Small intestine (tissue), 7 donors: ENCODE results near the gene STX1B. TPM values are rescaled to one million over a fixed set of nuclear protein-coding genes. Genes with fewer than 3 reads are reported as not detected.

Experiments used
- DNase-seq, 2 donors: peaks; one replicate each; pipeline versions ENCODE4 v3.0.0 to v3.0.0-alpha.2; 2013
- FAIRE-seq: peaks from 2 replicates; lab custom pipeline; 2012; peaks lifted over from hg19 to GRCh38; lab: Jason Lieb, UNC
- H3K27ac ChIP-seq, 3 donors: one replicate each; pipeline ENCODE4 v1.5.1; 2013; ENCODE audit warnings: low read length in 2 of 3, mild to moderate bottlenecking in 2 of 3, control low read depth in 1 of 3, inconsistent platforms in 1 of 3, low read depth in 1 of 3, moderate library complexity in 1 of 3
- H3K27me3 ChIP-seq, 3 donors: one replicate each; pipeline ENCODE4 v1.6.1; 2013; ENCODE audit warnings: low read length in 3 of 3, inconsistent platforms in 1 of 3; ENCODE audit not compliant: control insufficient read depth in 3 of 3, insufficient read depth in 3 of 3
- H3K36me3 ChIP-seq, 3 donors: one replicate each; pipeline ENCODE4 v1.6.1; 2013; ENCODE audit warnings: low read length in 3 of 3, inconsistent platforms in 1 of 3, low read depth in 1 of 3, mild to moderate bottlenecking in 1 of 3, moderate library complexity in 1 of 3; ENCODE audit not compliant: control insufficient read depth in 3 of 3, insufficient read depth in 2 of 3
- H3K4me1 ChIP-seq, 3 donors: one replicate each; pipeline ENCODE4 v1.6.1; 2013; ENCODE audit warnings: low read length in 2 of 3, inconsistent platforms in 1 of 3, low read depth in 1 of 3, mild to moderate bottlenecking in 1 of 3, moderate library complexity in 1 of 3; ENCODE audit not compliant: control insufficient read depth in 3 of 3, insufficient read depth in 2 of 3
- H3K4me3 ChIP-seq, 3 donors: one replicate each; pipeline ENCODE4 v1.5.1; 2013; ENCODE audit warnings: low read length in 3 of 3, control low read depth in 1 of 3, inconsistent platforms in 1 of 3, low read depth in 1 of 3, mild to moderate bottlenecking in 1 of 3, moderate library complexity in 1 of 3
- H3K9me3 ChIP-seq, 2 donors: one replicate each; pipeline ENCODE4 v1.6.1; 2013; ENCODE audit warnings: low read depth in 1 of 2, low read length in 1 of 2; ENCODE audit not compliant: control insufficient read depth in 2 of 2, insufficient read depth in 1 of 2
- WGBS, 3 donors: extraction: QIAGEN DNeasy Blood & Tissue Kit; methylation state at CpG; one replicate each; pipeline ENCODE4 v1.1.7; 2013; 5-methylcytosine and 5-hydroxymethylcytosine counted together
- polyA plus RNA-seq, 4 donors: library from polyadenylated mRNA; stranded (reverse) in 3 of 4; unstranded in 1 of 4; fragments of 200-250 nt in 3 of 4; fragments of 120-200 nt in 1 of 4; gene quantifications; one replicate each; pipeline versions ENCODE4 v1.2.1 to v1.2.3, GENCODE V29; 2013
- donor health status: healthy with polysubstance abuse.
- donor health status: control.
- donor health status: control.
- donor health status: Bipolar disorder and iron deficiency.
- donor health status: healthy.

The STX1B gene
- polyA plus RNA-seq, 4 donors: 0.64 to 1.5 TPM; not detected in 2

DNA sequence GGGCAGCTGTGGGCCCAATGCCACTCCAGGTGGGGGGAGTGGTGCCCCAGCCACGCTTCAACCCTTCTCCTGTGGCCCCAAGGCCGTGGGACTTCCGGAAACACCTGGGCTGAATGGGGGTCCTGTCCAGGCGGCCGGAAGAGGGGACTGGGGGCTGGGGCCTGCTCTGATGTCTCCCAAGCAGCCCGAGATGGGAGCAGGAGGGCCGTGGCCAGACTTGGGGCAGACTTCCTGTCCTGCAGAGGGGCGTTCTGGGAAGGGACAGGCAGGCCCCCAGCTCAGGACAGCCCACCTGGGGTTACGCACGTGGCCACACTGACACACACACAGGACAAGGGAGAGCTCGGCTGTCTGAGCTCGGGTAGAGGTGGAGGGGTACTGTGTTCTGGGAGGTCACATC, 20.3 kb downstream of the STX1B start:
- Histone ChIP-seq H3K9me3 (no peaks in the 10 kb centered on the region), H3K4me3 (no peak overlapping the region), H3K36me3 (peaks cover 0 to 27% (median 0%) of the 10 kb centered on the region in 3 donors), H3K27ac (no peak overlapping the region), H3K27me3 (no peaks in the 10 kb centered on the region), H3K4me1 (peaks cover 0 to 8% (median 0%) of the 10 kb centered on the region in 3 donors)
- no peak for DNase-seq
- no peak for FAIRE-seq
- 76 to 77% (median 76%) methylated on average over 10 to 12 of the region's 12 CpGs for WGBS, 3 donors

DNA sequence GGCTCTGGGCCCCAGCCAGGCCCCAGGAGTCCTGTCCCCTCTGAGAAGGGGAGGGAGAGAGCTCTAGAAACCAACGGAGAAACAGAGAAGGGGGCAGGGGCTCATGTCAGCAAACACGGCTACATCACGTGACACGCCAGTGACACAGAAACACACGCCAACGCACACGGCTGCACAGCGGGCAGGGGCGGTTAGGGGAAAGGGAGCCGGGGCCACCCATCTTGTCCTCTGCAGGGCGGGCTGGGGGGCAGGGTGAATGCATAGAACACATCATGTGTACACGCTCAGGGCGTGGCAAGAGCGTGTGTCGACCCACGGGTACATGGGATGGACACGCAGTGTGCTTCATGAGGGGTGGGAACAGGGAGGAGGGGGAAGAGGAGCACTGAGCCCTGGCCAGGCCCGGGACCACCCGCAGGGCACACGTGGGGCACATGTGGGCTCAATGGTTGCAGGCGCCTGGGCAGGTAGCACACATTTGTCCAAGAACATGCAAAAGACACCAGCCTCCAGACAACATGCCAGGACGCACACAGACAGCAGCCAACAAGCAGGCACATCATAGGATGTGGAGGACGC, 20.9 kb downstream of the STX1B start:
- Histone ChIP-seq H3K27me3 (no peaks in the 10 kb centered on the region), H3K4me1 (peaks cover 0 to 8% (median 0%) of the 10 kb centered on the region in 3 donors), H3K4me3 (no peak overlapping the region), H3K9me3 (no peaks in the 10 kb centered on the region), H3K36me3 (peaks cover 0 to 30% (median 0%) of the 10 kb centered on the region in 3 donors), H3K27ac (no peak overlapping the region)
- WGBS, 3 donors: 67 to 84% (median 79%) methylated on average over 23 of the region's 23 CpGs
- FAIRE-seq (no peak), DNase-seq (no peak)

DNA sequence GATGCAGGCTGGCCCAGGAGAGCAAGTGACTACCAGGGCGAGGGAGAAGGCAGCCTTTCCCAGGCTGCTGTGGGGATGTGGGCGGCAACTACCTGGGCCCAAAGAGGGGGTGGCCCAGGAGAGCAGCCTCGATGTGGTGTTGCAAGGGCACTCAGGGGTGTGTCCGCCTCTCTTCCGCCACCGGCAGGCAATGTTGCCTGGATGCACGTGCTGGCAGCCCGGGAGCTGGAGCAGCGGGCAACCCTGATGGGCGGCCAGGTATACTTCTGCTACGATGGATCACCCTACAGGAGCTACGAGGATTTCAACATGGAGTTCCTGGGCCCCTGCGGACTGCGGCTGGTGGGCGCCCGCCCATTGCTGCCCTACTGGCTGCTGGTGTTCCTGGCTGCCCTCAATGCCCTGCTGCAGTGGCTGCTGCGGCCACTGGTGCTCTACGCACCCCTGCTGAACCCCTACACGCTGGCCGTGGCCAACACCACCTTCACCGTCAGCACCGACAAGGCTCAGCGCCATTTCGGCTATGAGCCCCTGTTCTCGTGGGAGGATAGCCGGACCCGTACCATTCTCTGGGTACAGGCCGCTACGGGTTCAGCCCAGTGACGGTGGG, 22.8 kb downstream of the STX1B start:
- WGBS, 3 donors: 91 to 94% (median 94%) methylated on average over 30 of the region's 30 CpGs
- Histone ChIP-seq H3K4me3 (no peak overlapping the region), H3K4me1 (peaks cover 0 to 8% (median 0%) of the 10 kb centered on the region in 3 donors), H3K9me3 (no peaks in the 10 kb centered on the region), H3K27ac (no peak overlapping the region), H3K36me3 (peaks cover 0 to 49% (median 7%) of the 10 kb centered on the region in 3 donors), H3K27me3 (no peaks in the 10 kb centered on the region)
- DNase-seq (no peak), FAIRE-seq (no peak)

DNA sequence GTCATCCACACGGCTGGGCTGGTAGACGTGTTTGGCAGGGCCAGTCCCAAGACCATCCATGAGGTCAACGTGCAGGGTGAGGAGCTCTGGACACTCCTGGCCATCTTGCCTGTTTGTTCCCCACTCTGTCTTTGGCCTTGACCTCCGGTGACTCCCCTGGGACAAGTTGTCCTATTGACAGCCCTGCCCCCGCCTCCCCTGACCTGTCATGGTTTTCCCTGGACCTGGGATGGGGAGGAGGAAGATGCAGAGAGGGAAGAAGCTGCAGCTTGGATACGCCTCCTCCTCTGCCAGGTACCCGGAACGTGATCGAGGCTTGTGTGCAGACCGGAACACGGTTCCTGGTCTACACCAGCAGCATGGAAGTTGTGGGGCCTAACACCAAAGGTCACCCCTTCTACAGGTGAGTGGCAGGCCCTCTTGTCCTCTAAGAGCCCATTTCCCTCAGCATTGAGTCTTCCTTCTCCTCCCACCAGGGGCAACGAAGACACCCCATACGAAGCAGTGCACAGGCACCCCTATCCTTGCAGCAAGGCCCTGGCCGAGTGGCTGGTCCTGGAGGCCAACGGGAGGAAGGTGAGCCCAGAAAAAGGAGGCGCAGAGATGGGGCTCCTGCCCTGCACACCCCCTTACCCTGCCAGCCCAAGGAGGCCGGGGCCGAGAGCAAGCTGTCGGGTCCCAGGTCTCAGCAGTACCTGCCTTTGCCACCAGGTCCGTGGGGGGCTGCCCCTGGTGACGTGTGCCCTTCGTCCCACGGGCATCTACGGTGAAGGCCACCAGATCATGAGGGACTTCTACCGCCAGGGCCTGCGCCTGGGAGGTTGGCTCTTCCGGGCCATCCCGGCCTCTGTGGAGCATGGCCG, 24.1 kb downstream of the STX1B start:
- DNase-seq (no peak), FAIRE-seq (no peak)
- peaks cover 0 to 60% (median 12%) of the 10 kb centered on the region in 3 donors for H3K36me3 ChIP-seq
- H3K27me3 ChIP-seq: no peaks in the 10 kb centered on the region
- H3K9me3 ChIP-seq: no peaks in the 10 kb centered on the region
- H3K27ac ChIP-seq: peak overlapping the region in 1 of 3 donors; percentile 84
- H3K4me1 ChIP-seq: peaks cover 0 to 8% (median 0%) of the 10 kb centered on the region in 3 donors
- no peak overlapping the region for H3K4me3 ChIP-seq
- 89 to 91% (median 89%) methylated on average over 28 to 29 of the region's 29 CpGs for WGBS, 3 donors

DNA sequence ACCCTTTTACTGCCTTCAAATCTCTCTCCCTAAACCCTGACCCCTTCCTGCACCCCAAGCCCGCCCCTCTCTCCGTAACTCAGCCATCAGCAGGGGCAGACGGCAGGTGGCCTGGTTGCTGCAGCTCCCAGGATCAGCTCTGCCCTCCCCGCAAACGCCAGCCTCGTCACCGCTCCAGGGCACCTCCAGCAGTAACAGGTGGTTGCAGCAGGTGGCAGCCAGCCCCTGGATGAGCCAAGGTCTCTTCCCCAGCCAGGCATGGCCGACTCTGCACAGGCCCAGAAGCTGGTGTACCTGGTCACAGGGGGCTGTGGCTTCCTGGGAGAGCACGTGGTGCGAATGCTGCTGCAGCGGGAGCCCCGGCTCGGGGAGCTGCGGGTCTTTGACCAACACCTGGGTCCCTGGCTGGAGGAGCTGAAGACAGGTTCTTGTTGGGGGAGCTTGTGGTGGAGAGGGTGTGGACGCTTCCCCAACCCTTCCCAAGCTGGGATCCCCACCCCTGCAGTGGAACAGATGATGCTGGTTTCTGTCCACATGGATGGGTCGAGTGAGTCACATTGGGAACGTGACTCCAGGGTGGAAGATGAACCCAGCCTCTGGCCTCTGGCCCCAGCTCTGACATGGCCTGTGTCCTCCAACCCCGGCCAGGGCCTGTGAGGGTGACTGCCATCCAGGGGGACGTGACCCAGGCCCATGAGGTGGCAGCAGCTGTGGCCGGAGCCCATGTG, 24.9 kb downstream of the STX1B start:
- H3K27me3 ChIP-seq: no peaks in the 10 kb centered on the region
- DNase-seq (peak; percentile 87), FAIRE-seq (no peak)
- H3K4me1 ChIP-seq: peaks cover 0 to 8% (median 0%) of the 10 kb centered on the region in 3 donors
- H3K9me3 ChIP-seq: no peaks in the 10 kb centered on the region
- peak overlapping the region; percentile 56 to 84 (median 83) for H3K27ac ChIP-seq
- peaks cover 0 to 68% (median 12%) of the 10 kb centered on the region in 3 donors for H3K36me3 ChIP-seq
- peak overlapping the region in 2 of 3 donors; percentile 40 to 61 for H3K4me3 ChIP-seq
- WGBS, 3 donors: 14 to 48% (median 43%) methylated on average over 17 to 20 of the region's 20 CpGs

DNA sequence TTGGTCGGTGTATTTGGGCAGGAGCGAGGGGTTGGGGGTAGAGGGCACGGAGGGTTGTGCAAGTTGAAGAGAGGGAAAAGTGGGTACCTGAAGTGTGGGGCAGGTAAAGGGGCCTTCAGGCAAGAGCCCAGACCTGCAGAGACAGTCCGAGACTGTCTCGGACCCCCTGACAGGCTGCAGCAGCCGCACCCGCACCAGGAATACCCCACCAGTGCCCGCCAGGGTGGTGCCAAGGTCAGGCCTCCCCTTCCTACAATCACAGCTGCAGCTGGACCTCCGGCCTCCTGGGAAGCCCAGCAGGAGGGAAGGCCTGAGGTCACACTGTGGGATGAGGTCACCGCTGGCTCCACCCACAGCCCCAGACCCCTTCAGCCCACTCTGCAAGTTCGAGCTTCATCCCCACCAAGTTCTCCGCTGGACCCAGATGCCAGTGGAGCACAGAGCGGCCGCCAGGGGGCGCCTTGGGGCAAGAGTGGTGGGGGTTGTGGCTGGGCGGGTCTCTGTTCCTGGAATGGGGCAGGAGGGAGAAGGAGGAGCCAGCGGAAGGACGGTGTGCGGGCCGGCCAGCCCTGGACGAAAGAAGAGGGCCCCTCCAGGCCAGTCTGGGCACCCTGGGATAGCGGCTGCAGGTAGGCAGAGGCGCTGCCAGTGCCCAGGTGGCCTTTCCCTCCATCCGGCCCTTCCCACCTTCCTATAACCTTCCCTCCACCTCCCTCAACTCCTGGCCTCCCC, 25.6 kb downstream of the STX1B start, which contains the start of gene HSD3B7:
Gene HSD3B7 (plus strand): TSS at position 539 of the 732 bp plus-strand sequence. CDS start 452 bp downstream, outside the sequence.
- DNase-seq (peak; percentile 85 to 91), FAIRE-seq (no peak)
- H3K4me3 ChIP-seq: peak within 1 kb of the TSS in 2 of 3 donors; percentile 40 to 61
- no peaks in the 10 kb centered on the region for H3K9me3 ChIP-seq
- no peaks in the 10 kb centered on the region for H3K27me3 ChIP-seq
- peak within 1 kb of the TSS; percentile 56 to 84 (median 83) for H3K27ac ChIP-seq
- WGBS, 3 donors: 25 to 36% (median 29%) methylated on average over 16 to 24 of the region's 24 CpGs
- H3K4me1 ChIP-seq: peaks cover 0 to 8% (median 0%) of the 10 kb centered on the region in 3 donors
- H3K36me3 ChIP-seq: peaks cover 5 to 75% (median 17%) of the 10 kb centered on the region in 3 donors

DNA sequence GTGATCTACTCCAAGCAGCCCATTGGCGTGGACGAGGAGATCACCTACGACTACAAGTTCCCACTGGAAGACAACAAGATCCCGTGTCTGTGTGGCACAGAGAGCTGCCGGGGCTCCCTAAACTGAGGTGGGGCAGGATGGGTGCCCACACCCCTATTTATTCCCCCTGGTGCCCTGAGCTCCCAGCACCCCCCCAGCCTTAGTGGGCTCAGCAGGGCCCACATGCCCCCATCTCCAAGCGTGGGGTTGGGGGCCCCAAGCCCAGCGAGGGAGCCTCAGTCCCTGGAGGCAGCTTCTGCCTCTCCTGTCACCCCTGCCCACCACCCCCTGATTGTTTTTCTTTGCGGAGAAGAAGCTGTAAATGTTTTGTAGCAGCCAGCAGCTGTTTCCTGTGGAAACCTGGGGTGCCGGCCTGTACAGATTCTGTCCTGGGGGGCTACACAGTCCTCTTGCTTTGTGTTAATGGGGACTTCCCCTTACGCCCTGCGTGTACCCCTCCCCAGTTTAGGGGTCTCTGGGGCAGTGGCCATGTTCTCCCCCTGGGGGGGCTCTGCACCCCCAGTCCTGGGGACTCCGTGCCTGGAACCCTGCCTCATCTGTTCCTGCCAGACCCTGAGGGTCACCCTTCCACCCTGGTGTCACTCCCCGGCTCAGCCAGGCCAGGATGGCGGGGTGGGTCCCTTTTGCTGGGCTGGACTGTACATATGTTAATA, 26.4 kb downstream of the STX1B start:
- 82 to 86% (median 83%) methylated on average over 14 of the region's 14 CpGs for WGBS, 3 donors
- H3K27me3 ChIP-seq: no peaks in the 10 kb centered on the region
- DNase-seq (no peak), FAIRE-seq (no peak)
- no peak overlapping the region for H3K27ac ChIP-seq
- H3K9me3 ChIP-seq: no peaks in the 10 kb centered on the region
- peaks cover 0 to 8% (median 0%) of the 10 kb centered on the region in 3 donors for H3K4me1 ChIP-seq
- H3K4me3 ChIP-seq: no peak overlapping the region
- H3K36me3 ChIP-seq: peaks cover 9 to 82% (median 17%) of the 10 kb centered on the region in 3 donors
